Measurements from ENCODE around the gene MAP1LC3B. TPM values are rescaled to one million over a fixed set of nuclear protein-coding genes. Genes with fewer than 3 reads are reported as not detected.

MAP1LC3B gene
- 48.7 TPM for polyA plus RNA-seq (2013, experiment 1 of 2)
- polyA plus RNA-seq (2013, experiment 2 of 2): 53.6 TPM

DNA sequence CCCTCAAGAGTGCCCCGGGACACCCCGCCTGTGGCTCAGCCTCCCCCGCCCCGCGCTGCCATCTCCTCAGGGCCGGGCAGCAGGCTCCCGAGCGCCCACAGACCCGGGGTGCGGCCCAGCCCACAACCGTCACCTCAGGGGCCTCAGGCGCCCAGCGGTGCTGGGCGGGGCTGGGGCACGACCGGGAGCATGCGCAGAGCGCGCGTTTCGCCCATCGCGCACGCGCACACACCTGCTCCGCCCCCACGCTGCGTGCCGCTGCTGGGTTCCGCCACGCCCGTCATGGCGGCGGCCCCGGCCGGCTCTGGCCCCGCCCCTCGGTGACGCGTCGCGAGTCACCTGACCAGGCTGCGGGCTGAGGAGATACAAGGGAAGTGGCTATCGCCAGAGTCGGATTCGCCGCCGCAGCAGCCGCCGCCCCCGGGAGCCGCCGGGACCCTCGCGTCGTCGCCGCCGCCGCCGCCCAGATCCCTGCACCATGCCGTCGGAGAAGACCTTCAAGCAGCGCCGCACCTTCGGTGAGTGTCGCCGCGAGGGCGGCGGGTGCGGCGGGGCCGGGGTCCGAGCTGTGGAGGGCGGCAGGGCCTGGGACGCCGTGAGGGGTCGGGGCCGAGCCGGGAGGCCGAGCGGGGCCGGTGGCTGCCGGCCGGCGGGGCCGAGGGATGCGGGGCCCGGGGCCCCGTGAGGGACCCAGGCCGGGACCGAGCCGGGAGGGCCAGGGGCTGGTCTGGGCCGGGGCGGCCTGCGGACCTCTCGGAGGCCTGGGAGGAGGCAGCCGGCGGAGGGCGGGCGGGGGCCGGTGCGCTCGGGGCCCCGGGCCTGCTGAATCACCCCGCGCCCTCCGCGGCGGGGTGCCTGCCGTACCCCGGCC, at the start of gene MAP1LC3B:
Gene MAP1LC3B, plus strand, starts transcription at position 387 of the 871 bp plus-strand sequence. Its CDS starts 92 bp downstream, at position 479.
- peak within 1 kb of the TSS; percentile 76 for H3K9ac ChIP-seq (ENCODE audit: low read depth, low read length)
- H3K9me3 ChIP-seq (ENCODE audit: insufficient read depth, low read depth, low read length): no peaks in the 10 kb centered on the region
- WGBS: under 1% methylated on average over 113 of the region's 113 CpGs
- H3K36me3 ChIP-seq (ENCODE audit: insufficient read depth, low read length): no peaks in the 10 kb centered on the region
- peak within 1 kb of the TSS; percentile 63 for H3K4me3 ChIP-seq (ENCODE audit: low read length)
- no peaks in the 10 kb centered on the region for H3K27me3 ChIP-seq (ENCODE audit: insufficient read depth, low read length)
- H3K27ac ChIP-seq (ENCODE audit: low read depth, low read length): peak within 1 kb of the TSS; percentile 60
- H3K4me1 ChIP-seq (ENCODE audit: insufficient read depth, low read length): peaks cover 14% of the 10 kb centered on the region; the same call in 1 of the 2 replicates

DNA sequence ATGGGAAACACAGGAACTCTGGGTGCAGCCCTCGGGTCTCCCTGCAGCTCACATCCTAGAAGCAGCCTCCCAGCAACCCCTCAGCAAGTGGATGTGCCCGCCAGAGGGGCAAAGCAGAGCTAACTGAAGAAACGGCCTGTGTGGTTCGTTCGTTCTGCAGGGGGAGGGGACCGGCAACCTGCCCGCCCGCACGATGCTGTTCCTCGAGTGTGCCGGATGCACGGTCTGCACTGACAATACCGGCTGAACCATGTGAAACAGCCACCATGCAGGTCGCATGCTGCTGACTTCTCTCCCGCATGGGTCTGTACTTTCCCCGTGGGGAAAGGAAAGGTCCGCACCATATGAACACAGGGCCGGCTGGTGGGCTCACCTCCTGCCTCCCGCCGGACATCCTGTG, 49.6 kb upstream of the MAP1LC3B start:
- peaks cover 38% of the 10 kb centered on the region for H3K36me3 ChIP-seq (ENCODE audit: insufficient read depth, low read length)
- H3K9ac ChIP-seq (ENCODE audit: low read depth, low read length): no peak overlapping the region
- WGBS: 95% methylated on average over 20 of the region's 20 CpGs
- no peak overlapping the region for H3K27ac ChIP-seq (ENCODE audit: low read depth, low read length)
- no peak overlapping the region for H3K4me3 ChIP-seq (ENCODE audit: low read length)
- peaks cover 14% of the 10 kb centered on the region; the same call in 1 of the 2 replicates for H3K4me1 ChIP-seq (ENCODE audit: insufficient read depth, low read length)
- no peaks in the 10 kb centered on the region for H3K27me3 ChIP-seq (ENCODE audit: insufficient read depth, low read length)
- H3K9me3 ChIP-seq (ENCODE audit: insufficient read depth, low read depth, low read length): no peaks in the 10 kb centered on the region

DNA sequence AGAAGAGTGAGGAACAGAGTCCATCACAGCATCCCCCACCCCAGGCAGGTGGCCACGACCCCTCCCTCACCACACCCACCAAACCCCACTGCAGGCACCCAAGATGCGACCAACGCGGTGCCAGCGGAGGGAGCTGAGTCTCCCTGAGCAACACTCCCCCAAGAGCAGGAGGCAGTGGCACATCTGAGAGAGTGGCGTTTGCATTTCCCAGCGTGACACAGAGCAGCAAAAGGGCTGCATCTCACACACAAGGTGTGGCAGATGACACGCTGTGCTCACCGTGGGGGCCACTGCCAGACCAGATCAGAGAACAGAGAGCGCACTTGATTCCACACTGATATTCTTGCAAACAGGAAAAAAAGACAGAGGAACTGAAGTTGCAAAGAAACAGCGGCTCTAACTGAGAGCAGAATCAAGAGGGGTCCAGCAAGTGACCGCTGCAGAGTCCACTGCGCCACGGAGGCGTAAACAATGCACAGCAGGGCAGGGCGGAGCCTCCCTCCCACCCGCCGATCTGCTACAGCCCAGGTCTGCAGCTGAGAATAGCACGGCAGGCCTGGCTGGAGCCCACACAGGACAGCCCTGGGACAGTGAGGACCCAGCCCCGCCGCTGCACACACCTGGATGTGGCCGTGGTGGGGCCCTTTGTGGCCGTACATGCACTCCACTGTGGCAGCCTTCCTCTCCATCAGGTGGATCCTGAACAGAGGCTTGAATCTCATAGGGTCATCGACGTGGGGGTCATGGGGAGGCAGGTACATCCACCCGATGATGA, 49.0 kb upstream of the MAP1LC3B start:
- WGBS: 81% methylated on average over 26 of the region's 26 CpGs
- Histone ChIP-seq H3K27ac (ENCODE audit: low read depth, low read length) (no peak overlapping the region), H3K27me3 (ENCODE audit: insufficient read depth, low read length) (no peaks in the 10 kb centered on the region), H3K4me1 (ENCODE audit: insufficient read depth, low read length) (peaks cover 14% of the 10 kb centered on the region; the same call in 1 of the 2 replicates), H3K4me3 (ENCODE audit: low read length) (no peak overlapping the region), H3K9me3 (ENCODE audit: insufficient read depth, low read depth, low read length) (no peaks in the 10 kb centered on the region), H3K9ac (ENCODE audit: low read depth, low read length) (no peak overlapping the region), H3K36me3 (ENCODE audit: insufficient read depth, low read length) (peaks cover 38% of the 10 kb centered on the region)

DNA sequence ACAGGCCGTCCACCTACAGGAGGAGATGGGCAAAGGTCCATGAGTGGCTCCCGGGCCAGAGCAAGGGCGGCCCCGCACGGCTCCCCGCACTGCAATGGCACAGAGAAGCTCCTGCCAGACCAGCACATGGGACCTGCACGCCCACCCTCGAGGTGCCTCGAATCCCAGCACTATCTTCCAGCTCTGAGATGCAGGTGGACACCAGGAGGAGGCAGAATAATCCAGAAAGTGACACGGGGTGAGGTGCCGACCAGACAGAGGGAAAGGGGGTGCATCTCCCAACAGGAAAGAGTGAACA, 48.4 kb upstream of the MAP1LC3B start:
- Histone ChIP-seq H3K9me3 (ENCODE audit: insufficient read depth, low read depth, low read length) (no peaks in the 10 kb centered on the region), H3K27me3 (ENCODE audit: insufficient read depth, low read length) (no peaks in the 10 kb centered on the region), H3K4me3 (ENCODE audit: low read length) (no peak overlapping the region), H3K9ac (ENCODE audit: low read depth, low read length) (no peak overlapping the region), H3K36me3 (ENCODE audit: insufficient read depth, low read length) (peaks cover 35% of the 10 kb centered on the region), H3K27ac (ENCODE audit: low read depth, low read length) (no peak overlapping the region), H3K4me1 (ENCODE audit: insufficient read depth, low read length) (peaks cover 14% of the 10 kb centered on the region; the same call in 1 of the 2 replicates)
- WGBS: 94% methylated on average over 11 of the region's 11 CpGs

DNA sequence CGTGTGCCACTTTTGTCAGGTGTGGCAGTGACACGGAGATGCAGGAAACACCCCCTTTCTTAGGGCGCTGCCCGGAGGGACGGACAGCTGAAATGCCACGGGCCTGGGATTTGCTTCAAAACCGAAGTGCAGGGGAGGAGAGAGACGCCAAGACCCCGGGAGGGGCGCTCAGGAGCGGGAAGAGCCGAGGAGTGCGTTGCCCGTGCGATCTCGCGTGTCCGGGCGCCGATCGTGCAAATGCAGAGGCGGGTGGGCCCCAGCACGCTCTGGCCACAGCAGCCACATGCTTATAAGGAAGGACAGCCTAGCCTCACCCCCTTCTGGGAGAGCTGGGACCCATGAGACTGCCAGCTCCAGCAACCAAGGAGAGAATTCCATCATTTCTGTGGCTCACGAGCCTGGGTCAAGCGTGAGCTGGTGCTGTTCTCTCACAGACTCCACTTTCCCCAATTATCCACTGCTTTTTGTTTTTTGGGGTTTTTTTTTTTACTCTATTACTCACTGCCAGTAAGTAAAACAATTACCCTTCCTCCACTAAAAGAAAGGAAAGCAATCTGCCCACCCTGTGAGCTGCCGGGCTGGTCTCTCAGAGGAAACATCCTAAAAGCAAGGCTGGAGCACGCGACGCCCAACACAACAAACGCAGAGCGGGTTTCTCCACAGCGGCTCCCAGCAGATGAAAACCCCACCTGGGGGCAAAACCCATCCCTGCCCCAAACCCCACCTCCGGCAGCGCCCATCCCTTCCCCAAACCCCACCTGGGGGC, 47.8 kb upstream of the MAP1LC3B start:
- Histone ChIP-seq H3K27me3 (ENCODE audit: insufficient read depth, low read length) (no peaks in the 10 kb centered on the region), H3K9ac (ENCODE audit: low read depth, low read length) (no peak overlapping the region), H3K4me1 (ENCODE audit: insufficient read depth, low read length) (peaks cover 14% of the 10 kb centered on the region; the same call in 1 of the 2 replicates), H3K36me3 (ENCODE audit: insufficient read depth, low read length) (peaks cover 30% of the 10 kb centered on the region), H3K9me3 (ENCODE audit: insufficient read depth, low read depth, low read length) (no peaks in the 10 kb centered on the region), H3K4me3 (ENCODE audit: low read length) (no peak overlapping the region), H3K27ac (ENCODE audit: low read depth, low read length) (no peak overlapping the region)
- WGBS: 87% methylated on average over 34 of the region's 34 CpGs

DNA sequence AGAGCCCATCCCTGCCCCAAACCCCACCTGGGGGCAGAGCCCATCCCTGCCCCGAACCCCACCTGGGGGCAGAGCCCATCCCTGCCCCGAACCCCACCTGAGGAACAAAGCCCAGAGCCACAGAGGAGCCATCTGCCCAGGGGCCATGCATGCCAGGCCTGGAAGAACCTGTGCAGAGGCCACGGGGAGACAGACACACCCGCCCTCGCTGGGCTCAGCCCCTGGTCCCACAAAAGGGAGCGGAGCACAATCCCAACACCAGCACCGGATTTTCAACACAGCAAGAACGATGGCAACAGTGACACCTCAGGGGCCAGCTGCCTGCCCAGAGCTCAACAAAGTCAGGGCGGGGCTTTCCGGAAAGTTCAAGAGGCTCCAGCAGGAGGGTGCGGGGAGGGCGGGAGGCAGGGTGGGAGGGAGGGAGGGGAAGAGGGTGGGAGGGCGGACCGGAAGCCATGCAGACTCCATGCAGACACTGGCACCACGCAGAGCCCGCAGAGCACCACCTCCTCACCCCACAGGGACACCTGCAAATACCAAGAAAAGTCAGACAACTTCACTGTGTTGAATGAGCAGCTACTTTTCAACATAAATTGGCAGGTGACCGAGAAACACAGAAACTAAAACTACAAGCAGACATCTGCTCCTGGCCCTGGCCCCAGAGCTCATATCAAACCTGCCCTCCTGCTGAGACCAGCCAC, 47.1 kb upstream of the MAP1LC3B start:
- 0 out of 2 replicates have a peak overlapping the region, but pooled peaks have one; percentile 3 for H3K9ac ChIP-seq (ENCODE audit: low read depth, low read length)

DNA sequence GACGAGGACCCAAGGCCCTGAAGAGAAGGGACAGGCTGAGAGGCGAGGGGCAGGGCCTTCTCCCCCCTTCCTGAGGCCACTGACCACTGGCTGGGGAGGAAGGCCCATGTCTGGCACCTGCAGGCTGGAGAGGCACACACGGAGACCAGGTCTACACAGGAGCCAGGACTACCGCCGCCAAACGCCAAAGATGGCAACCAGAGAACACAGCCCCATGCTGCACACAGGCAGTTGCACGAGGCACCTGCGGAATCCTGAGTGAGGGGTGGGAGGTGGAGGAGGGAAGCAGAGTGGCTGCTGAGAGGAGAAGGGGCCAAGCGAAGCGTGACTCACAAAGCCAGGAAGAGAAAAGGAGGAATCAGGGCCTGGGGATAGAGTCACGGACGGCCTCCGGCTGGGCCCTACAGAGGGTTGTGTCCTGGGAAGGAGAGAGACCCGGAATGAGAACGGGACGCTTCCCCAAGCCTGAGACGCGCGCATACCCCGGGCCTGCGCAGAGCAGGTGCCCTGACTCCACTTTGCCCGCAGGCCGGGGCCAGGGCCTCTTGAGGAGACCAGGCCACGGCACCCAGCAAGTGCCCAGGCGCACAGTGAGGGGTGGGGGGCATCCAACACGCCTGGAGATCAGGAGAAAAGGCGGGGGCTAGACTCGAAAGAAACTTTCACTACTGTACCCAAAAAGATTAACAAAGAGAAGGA, 46.3 kb upstream of the MAP1LC3B start:
- peak overlapping the region; percentile 58; the same call in 1 of the 2 replicates for H3K27ac ChIP-seq (ENCODE audit: low read depth, low read length)
- no peaks in the 10 kb centered on the region for H3K27me3 ChIP-seq (ENCODE audit: insufficient read depth, low read length)
- H3K4me1 ChIP-seq (ENCODE audit: insufficient read depth, low read length): peaks cover 14% of the 10 kb centered on the region; the same call in 1 of the 2 replicates
- WGBS: 88% methylated on average over 28 of the region's 28 CpGs
- peaks cover 23% of the 10 kb centered on the region for H3K36me3 ChIP-seq (ENCODE audit: insufficient read depth, low read length)
- no peaks in the 10 kb centered on the region for H3K9me3 ChIP-seq (ENCODE audit: insufficient read depth, low read depth, low read length)
- peak overlapping the region; percentile 3; the same call in 1 of the 2 replicates for H3K9ac ChIP-seq (ENCODE audit: low read depth, low read length)
- H3K4me3 ChIP-seq (ENCODE audit: low read length): no peak overlapping the region

More for the DNA sequence above, 47.1 kb upstream of the MAP1LC3B start:
- Histone ChIP-seq H3K27me3 (ENCODE audit: insufficient read depth, low read length) (no peaks in the 10 kb centered on the region), H3K9me3 (ENCODE audit: insufficient read depth, low read depth, low read length) (no peaks in the 10 kb centered on the region), H3K27ac (ENCODE audit: low read depth, low read length) (peak overlapping the region; percentile 54; the same call in 1 of the 2 replicates), H3K4me1 (ENCODE audit: insufficient read depth, low read length) (peaks cover 14% of the 10 kb centered on the region; the same call in 1 of the 2 replicates), H3K36me3 (ENCODE audit: insufficient read depth, low read length) (peaks cover 26% of the 10 kb centered on the region), H3K4me3 (ENCODE audit: low read length) (no peak overlapping the region)
- WGBS: 51% methylated on average over 14 of the region's 17 CpGs

DNA sequence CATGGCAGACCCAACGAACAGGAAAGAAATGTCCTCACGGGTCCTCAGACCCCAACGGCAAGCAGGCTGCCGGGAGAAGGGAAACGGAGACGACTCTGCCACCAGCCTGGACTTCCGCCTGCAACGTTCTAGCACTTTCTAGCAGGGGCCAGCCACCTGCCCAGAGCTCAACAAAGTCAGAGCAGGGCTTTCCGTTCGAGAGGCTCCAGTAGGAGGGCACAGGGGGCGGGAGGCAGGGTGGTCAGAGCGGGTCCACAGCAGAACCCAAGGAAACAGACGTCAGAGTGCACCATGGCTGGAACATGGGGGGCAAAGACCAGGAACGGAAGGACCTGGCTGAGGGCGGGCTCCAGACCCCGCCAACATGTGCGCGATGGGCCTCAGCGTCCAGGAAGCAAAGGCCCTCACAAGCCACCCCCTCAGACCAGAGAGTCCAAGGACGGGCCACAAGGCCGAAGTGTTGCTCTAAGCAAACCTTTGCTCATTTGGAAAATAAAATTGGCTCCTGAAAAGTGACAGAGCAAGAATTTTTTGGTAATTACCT, 45.5 kb upstream of the MAP1LC3B start:
- Histone ChIP-seq H3K36me3 (ENCODE audit: insufficient read depth, low read length) (peaks cover 22% of the 10 kb centered on the region), H3K27me3 (ENCODE audit: insufficient read depth, low read length) (no peaks in the 10 kb centered on the region), H3K9me3 (ENCODE audit: insufficient read depth, low read depth, low read length) (no peaks in the 10 kb centered on the region), H3K27ac (ENCODE audit: low read depth, low read length) (no peak overlapping the region; the same call in 1 of the 2 replicates), H3K4me3 (ENCODE audit: low read length) (no peak overlapping the region), H3K4me1 (ENCODE audit: insufficient read depth, low read length) (peaks cover 14% of the 10 kb centered on the region; the same call in 1 of the 2 replicates), H3K9ac (ENCODE audit: low read depth, low read length) (no peak overlapping the region)
- WGBS: 93% methylated on average over 21 of the region's 21 CpGs

DNA sequence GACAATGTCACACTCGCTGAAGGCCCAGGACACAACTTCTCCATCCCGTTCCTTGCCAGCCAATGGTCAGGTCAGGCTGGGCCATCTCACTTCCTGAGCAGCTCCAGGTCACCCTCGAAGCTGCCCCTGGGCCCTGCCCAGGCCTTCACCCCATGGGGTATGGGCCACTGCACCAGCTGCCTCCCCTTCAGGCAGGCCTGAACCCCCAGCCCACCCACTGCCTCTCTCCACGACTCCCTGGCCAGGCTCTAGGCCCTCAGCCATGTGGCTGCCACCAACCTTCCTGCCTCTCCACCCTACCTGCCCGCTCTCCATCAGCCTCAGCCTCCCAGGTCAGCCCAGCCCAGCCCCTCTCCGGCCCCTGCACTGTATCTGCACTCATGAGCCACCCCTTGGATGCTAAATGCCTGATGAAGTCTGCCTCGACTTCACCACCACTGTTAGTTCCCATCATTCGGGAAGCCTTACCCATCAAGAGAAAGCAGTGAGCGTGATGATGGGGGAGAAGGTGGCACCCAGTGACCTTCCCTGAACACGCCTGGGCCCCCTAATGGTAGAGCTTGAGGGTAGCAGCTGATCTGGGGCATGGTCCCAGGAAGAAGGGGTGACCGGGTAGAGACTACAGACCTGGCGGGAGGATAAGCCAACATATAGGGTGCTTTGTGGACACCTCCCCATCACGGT, 44.1 kb upstream of the MAP1LC3B start:
- no peaks in the 10 kb centered on the region for H3K9me3 ChIP-seq (ENCODE audit: insufficient read depth, low read depth, low read length)
- H3K4me3 ChIP-seq (ENCODE audit: low read length): no peak overlapping the region
- WGBS: 93% methylated on average over 13 of the region's 13 CpGs
- H3K4me1 ChIP-seq (ENCODE audit: insufficient read depth, low read length): peaks cover 14% of the 10 kb centered on the region; the same call in 1 of the 2 replicates
- H3K36me3 ChIP-seq (ENCODE audit: insufficient read depth, low read length): peaks cover 7% of the 10 kb centered on the region
- no peaks in the 10 kb centered on the region for H3K27me3 ChIP-seq (ENCODE audit: insufficient read depth, low read length)
- H3K9ac ChIP-seq (ENCODE audit: low read depth, low read length): no peak overlapping the region
- H3K27ac ChIP-seq (ENCODE audit: low read depth, low read length): no peak overlapping the region

Measured in HUES64 (cell line).